G401 (cell line): ENCODE results near the gene PRORP. TPM values are rescaled to one million over a fixed set of nuclear protein-coding genes. Genes with fewer than 3 reads are reported as not detected.
"Not testable (repeated sequence)": the region's sequence is repeated elsewhere in the genome, so short reads cannot be mapped to it uniquely, and the experiment has no call there.

Experiments
- DNase-seq: peaks from one replicate; pipeline ENCODE4 v3.0.0-alpha.2; 2015; ENCODE audit warnings: low spot score
- in situ Hi-C: cut with HindIII; loops from 2 replicates; pipeline ENCODE4 v1.10.0; 2016; ENCODE audit warnings: low sequenced_read_pairs, mixed read lengths
- total RNA-seq: library from RNA; depleted of rRNA; stranded (reverse); fragments of >200 nt; shearing (Covaris generic); gene quantifications from 2 replicates; pipeline ENCODE4 v1.2.3, GENCODE V29; 2014; rRNA removed

PRORP gene
- total RNA-seq = 56.7 and 71.5 TPM in 2 replicates

DNA sequence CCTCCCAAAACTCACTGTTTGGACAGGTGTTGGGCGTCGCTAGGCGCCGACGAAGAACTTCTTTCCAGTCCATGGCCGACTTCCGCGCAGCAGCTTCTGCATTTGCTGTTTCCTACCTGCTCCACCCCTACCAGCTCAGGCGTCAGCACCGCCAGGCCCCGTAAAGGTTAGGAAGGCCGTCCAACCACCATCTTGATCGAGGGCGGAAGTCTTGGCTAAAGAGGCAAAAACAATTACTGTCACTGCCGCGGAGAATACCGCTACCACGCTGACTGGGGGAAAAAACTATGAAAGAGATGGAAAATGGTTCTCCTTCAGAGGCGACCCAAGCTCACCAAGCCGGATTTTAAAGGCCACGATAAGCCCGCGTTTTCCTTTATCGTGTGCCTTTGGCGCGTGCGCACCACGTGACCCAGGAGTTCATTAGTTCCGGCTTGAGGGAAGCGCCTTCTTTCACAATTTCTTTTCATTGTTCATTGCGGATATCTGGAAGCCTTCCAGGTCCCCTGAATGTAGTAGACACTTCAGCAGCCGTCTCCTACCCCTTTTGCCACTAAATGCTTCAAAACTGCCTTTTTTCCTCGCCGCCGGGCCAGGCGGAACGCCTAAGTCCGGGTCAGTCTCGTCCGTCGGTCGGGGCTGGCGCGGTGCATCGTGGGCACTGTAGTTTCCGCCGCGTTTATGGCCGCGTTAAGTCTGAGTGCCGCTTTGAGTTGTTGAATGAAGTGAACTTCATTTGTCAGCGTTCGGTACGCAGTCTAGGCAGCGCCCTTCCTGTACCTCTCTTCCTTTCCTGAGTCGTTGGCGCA, at the start of gene PRORP, which contains the start of gene PPP2R3C:
PRORP (plus strand) TSS at position 666 of the 809 bp plus-strand sequence. CDS start 694 bp downstream, outside the sequence.
PPP2R3C (minus strand) TSS at position 104 of the 809 bp plus-strand sequence; CDS start at position 73, 31 bp downstream.
- peak; percentile 97 for DNase-seq
- in situ Hi-C loops = no loop called here

DNA sequence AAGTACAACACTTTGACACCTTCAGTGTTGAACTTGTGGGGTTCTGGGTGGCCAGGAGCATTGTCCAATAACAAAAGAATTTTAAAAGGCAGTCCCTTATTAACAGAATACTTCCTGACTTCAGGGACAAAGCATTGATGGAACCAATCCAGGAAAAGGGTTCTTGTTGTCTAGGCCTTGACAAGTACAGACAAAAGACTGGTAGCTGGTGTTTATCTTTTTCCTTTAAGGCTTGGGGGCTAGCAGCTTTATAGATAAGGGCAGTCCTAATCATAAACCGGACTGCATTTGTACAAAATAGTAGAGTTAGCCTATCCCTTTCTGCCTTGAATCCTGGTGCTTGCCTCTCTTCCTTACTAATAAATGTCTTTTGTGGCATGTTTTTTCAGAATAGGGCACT, 48.9 kb upstream of the PRORP start:
- in situ Hi-C loops = no loop called here
- DNase-seq = no peak

DNA sequence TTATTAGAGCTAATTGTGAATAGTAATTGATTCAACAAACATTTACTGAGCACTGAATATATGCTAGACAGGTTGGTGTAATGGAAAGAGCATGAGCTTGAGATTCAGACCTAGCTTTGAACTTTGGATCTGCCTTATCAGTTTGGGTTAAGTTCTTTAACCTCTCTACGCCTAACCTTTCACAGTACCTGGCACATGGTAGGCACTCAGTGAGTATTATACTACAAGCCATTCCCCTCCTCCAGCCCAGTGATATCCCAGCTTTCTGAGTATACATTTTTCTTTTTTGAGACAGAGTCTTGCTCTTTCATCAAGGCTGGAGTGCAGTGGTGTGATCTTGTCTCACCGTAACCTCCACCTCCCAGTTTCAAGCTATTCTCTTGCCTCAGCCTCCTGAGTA, 44.3 kb upstream of the PRORP start:
- in situ Hi-C loops = no loop called here

GRCh38 chr14:35079742-35080141, 42.6 kb upstream of the PRORP start:
- in situ Hi-C loops = no loop called here

More for the DNA sequence above, 44.3 kb upstream of the PRORP start:
- DNase-seq = no peak

DNA sequence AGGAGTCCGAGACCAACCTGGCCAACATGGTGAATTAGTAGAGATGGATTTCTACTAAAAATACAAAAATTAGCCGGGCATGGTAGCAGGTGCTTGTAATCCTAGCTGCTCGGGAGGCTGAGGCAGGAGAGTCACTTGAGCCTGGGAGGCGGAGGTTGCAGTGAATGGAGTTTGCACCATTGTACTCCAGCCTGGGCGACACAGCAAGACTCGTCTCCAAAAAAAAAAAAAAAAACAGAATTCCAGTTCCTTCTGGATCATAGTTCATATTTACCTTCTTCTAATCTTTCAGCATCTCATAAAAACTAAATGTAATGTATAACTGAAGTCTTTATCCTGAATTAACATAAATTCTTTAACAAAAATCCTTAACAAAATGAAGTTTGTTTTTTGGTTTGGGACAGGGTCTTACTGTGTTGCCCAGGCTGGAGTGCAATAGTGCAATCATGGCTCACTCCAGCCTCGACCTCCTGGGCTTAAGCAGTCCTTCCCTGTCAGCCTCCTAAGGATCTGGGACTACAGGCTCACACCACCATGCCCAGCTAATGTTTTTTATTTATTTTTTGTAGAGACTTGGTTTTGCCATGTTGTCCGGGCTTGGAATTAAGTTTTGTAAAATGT, 38.7 kb upstream of the PRORP start:
- no peak for DNase-seq
- in situ Hi-C loops = no loop called here

More at GRCh38 chr14:35079742-35080141, 42.6 kb upstream of the PRORP start:
- DNase-seq = no peak

DNA sequence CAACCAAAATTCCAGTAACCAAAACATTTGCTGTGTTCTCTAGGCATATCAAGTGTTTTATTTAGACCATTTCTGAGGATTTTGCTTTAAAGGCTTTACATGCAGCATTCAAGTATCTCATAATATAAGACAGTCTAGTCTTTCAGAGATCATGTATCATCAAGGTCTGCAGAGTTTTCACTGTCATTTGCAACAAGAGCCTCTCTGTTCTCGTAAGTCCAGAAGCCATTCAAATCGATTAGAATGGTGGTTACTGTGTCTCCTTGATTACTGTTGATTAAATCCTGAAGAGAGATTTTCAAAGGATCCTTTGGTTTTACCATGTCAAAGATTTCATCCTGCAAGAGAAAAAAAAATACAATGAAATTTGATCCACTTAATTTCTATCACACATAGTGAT, 36.9 kb upstream of the PRORP start:
- in situ Hi-C loops = no loop called here
- no peak for DNase-seq

- in situ Hi-C loops = no loop called here
- DNase-seq = no peak
These were observed 33.8 kb upstream of the PRORP start for GRCh38 chr14:35088514-35088913.

- in situ Hi-C loops, DNase-seq: not testable (repeated sequence)
These were observed 27.7 kb upstream of the PRORP start for GRCh38 chr14:35094645-35095044.

DNA sequence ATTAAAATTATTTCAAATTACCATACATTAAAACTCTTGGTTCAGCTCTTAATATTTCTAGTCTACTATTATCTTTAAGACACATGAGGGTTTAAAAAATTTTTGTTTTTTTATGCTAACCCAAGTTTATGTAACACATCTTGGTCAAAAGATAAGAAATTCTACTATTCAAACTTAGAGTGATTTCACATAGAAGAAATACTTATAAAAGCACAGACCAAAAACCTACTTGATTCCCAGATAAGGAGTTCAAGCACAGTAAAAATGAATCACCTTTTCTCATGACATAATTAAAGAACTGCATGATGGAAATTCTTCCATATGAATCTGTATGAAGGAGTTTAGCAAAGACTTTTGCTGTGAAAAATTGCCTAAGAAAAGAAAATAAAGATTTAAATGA, 14.5 kb upstream of the PRORP start:
- no peak for DNase-seq
- in situ Hi-C loops = no loop called here

DNA sequence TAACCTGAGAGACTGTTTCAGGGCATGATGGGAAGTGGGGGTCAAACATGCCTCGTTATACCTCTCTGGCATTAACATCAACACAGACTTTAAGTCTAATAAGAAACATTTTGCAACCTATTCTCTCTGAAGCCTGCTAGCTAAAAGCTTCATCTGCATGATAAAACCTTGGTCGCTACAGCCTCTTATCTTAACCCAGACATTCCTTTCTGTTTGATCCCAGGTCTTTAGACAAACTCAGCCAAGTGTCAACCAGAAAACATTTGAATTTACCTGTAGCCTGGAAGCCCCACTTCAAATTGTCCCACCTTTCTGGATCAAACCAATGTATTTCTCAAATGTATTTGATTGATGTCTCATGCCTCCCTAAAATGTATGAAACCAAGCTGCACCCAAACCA, 9.7 kb upstream of the PRORP start:
- in situ Hi-C loops = no loop called here

GRCh38 chr14:35113308-35113950, 8.9 kb upstream of the PRORP start:
- in situ Hi-C loops = no loop called here
- no peak for DNase-seq

More for the DNA sequence above, 9.7 kb upstream of the PRORP start:
- no peak for DNase-seq

GRCh38 chr14:35114036-35114435, 8.3 kb upstream of the PRORP start:
- DNase-seq = no peak
- in situ Hi-C loops = no loop called here

DNA sequence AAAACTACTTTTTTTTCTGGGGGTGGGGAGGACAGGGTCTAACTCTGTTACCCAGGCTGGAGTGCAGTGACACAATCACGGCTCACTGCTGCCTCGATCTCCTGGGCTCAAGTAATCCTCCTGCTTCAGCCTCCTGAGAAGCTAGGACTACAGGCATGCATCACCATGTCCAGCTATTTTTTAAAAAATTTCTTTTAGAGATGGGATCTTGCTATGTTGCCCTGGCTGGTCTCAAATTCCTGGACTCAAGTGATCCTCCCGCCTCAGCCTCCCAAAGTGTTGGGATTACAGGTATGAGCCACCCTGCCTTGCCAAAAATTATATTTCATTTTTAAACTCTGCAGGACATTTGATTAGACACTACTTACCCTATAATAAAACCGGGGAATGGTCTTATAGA, 6.1 kb upstream of the PRORP start:
- no peak for DNase-seq
- in situ Hi-C loops = no loop called here

GRCh38 chr14:35117112-35117511, 5.2 kb upstream of the PRORP start:
- in situ Hi-C loops = no loop called here
- no peak for DNase-seq

DNA sequence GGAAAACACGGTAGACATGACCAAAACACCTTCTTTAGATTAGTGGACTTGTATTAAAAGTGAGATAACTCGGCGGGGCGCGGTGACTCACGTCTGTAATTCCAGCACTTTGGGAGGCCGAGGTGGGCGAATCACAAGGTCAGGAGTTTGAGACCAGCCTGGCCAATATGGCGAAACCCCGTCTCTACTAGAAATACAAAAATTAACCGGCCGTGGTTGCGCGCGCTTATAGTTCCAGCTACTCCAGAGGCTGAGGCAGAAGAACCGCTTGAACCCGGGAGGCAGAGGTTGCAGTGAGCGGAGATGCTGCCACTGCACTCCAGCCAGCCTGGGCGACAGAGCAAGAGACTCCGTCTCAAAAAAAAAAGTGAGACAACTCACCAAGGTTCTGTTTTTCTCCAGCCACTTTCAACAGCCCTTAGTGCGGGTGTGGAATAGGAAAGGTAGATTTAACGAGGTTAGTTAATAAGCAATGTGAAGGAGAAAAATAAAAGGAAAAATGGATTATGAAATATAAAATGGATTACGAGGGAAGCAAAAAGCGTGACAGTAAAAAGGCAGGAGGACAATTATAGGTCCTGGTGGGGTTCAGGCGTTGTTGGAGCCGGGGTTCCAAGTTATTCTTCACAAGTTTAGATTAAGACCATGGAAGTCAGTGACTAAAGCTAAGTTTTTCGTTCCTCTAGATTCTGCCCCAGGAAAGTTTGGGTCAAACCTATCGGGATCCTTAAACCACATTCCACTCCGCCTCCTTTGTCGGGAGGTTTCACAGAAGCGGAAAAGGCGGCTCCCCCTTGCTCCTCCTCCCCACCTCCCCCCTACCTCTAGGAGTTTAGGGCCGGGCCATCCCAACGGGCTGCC, 1.1 kb upstream of the PRORP start:
- DNase-seq = no peak
- in situ Hi-C loops = no loop called here

DNA sequence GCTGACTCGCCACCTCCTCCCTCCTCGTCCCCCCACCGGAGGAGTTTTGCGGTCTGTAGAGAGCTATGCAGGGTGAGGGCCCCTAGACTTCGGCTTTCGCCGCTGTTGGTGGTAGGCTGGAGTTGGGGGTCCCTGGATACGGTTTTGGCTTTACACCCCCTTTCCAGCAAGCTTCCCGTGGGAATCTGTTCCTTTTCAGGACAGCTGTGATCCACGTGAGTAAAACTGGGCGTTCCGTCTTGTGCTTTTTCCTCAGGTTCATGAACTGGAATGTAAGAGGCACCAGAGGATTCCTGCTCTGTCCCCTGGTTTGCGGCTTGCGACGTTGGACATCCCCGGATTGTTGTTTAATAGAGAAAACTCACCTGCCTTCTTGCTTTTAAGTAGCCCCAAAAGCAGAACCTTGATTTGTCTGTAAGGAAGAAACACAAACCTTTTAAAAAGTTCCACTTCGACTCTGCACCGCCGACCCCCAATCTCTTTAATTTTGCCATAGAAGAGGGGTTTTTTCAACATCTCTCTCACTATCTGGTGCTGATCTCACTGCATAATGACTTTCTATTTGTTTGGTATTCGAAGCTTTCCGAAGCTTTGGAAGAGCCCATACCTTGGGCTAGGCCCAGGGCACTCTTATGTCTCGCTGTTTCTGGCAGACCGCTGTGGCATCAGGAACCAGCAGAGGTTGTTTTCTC, 490 bp downstream of the PRORP start:
- no peak for DNase-seq
- in situ Hi-C loops = no loop called here

DNA sequence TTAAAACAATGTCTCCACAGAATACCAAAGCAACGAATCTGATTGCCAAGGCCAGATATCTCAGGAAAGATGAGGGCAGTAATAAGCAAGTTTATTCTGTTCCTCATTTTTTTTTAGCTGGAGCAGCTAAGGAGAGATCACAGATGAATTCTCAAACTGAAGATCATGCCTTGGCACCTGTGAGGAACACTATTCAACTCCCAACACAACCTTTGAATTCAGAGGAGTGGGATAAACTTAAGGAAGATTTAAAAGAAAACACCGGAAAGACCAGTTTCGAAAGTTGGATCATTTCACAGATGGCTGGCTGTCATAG, 994 bp downstream of the PRORP start:
- in situ Hi-C loops = no loop called here
- peak; percentile 10 for DNase-seq

DNA sequence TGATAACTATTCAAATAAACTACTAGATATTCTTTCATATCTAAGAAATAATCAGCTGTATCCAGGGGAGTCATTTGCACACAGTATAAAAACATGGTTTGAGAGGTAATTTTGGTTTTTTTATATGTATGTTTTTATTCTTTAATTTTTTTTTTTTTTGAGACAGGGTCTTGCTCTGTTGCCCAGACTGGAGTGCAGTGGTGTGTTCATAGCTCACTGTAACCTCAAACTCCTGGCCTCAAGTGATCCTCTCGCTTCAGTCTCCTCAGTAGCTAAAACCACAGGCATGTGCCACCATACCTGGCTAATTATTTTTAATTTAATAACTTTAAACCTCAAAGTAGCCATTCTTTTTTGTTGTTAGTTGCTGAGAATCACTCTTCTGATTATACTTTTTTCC, 1.8 kb downstream of the PRORP start:
- in situ Hi-C loops = no loop called here
- no peak for DNase-seq
